RCC 7860 (cell line): Measurements from ENCODE around the gene TTC7B.
A peak's percentile ranks its signal among the peaks of the same experiment; 100 is the strongest.

Source experiments
- DNase-seq: peaks from one replicate; pipeline ENCODE4 v3.0.0-alpha.2; 2015; ENCODE audit warnings: low spot score
- FAIRE-seq: peaks from 2 replicates; lab custom pipeline; 2012; peaks lifted over from hg19 to GRCh38; lab: Jason Lieb, UNC

The TTC7B gene

GRCh38 chr14:90805662-90806540 is 10.3 kb downstream of the TTC7B start:
- DNase-seq (no peak), FAIRE-seq (no peak)

GRCh38 chr14:90805084-90805391 is 11.2 kb downstream of the TTC7B start:
- no peak for FAIRE-seq
- DNase-seq: no peak

DNA sequence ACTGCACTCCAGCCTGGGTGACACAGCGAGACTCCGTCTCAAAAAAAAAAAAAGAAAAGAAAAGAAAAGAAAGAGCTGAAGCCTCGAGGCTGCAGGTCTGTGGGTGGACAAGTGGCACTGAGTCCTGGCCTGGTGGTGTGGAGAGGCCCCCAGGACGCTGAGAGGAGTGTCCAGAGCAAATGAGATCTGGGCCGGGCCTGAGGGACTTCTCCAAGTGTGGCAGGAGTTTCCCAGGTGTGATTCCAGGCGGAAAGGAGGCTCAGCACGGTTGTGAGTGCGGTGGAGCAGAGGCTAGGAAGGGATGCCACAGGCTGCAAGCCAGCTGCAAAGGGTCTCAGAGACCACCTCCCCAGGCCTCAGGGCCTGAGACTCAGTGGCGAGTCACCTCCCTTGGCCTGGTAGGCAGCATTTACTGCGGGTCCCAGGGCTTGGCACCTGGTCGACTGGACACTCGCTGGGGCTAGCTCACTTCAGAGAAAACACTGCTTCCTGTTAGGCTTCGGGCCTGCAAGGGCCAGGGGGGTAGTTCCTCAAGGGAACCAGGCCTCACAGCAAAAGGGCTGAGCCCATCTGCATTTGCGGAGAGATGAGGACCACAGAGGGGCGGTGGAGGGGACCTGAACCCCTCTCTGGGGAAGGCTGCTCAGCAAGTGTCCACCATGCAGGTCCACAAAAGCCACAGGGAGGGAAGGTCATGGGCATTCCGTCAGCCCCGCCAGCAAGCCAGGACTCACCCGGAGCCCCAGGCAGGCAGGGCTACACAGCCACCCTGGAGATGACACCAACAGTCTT is 11.7 kb downstream of the TTC7B start:
- no peak for DNase-seq
- no peak for FAIRE-seq

DNA sequence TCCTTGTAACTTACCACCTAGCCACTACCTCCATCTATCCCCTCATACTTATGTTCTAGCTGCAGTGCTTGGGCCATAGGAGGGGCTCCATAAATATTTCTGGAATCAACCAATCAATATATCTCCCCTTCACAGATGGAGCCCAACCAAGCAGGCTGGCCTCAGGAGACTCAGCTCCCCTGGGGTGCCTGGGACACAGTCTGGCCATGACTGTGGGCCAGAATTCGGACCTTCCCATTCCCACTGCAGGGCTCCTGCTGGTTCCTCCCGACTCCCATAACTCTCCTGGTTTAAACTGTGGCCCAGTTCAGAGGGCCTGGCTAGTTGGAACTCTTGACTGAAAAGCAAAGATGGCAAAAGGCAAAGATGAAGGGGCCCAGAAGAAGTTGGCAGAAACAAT is 13.0 kb downstream of the TTC7B start:
- no peak for DNase-seq

GRCh38 chr14:90799420-90799819 is 16.8 kb downstream of the TTC7B start:
- FAIRE-seq: no peak

More for the DNA sequence above, 13.0 kb downstream of the TTC7B start:
- no peak for FAIRE-seq

GRCh38 chr14:90797919-90798318 is 18.3 kb downstream of the TTC7B start:
- DNase-seq (no peak), FAIRE-seq (no peak)

More at GRCh38 chr14:90799420-90799819, 16.8 kb downstream of the TTC7B start:
- no peak for DNase-seq

DNA sequence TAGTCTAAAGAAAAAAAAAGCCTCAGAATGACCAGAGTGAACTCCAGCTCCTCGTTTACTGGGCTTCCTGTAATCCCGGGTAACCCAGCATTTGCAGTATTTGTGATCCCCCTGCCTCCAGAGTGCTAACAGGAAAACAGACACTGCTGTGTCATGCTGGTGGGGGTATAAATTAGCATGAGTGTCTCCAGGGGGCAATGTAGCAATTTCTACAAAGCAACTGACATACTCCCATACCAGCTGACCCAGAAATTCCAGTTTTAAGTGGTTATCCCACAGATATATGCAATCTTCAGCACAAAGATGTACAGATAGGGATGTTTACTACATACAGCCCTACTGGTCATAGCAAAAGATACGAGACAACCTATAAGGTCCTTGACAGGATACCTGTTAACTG is 18.8 kb downstream of the TTC7B start:
- no peak for FAIRE-seq
- DNase-seq: no peak

GRCh38 chr14:90796329-90796728 is 19.9 kb downstream of the TTC7B start:
- no peak for FAIRE-seq
- peak; percentile 20 for DNase-seq

DNA sequence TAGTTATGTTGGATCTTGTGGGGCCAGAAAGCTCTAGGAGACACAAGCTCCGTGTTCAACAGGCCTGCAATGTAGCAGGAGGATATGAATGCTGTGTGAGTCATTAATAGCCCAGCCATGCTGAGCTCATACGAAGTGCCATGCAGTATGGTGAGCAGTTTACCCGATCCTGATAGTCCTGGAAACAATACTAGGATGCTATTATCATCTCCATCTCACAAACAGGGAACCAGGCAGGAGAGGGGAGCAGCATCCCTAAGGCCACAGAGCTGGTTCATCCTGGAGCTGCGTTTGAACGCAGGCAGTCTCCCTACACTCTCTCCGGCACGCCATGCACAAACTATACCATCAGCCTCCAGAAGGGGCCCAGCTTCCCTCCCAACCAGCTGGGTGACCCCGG is 20.5 kb downstream of the TTC7B start:
- DNase-seq: peak; percentile 60
- peak; percentile 80 for FAIRE-seq

DNA sequence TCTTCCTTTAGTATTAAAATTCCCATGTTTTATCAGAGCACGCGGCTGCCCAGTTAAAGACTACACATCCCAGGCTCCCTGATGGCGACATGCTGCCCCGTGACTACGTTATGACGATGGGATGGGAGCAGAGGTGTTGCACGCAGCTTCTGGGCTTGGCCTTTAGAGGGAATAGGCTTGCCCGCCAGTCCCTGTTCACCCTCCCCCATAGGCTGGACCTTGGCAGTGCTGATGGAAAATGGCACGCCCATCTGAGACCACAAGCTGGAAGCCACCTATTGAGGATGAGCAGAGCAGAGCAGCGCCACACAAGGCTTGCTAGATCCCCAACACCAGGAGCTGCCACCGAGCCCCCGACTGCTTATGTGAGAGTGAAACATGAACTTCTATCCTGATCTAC is 24.7 kb downstream of the TTC7B start:
- FAIRE-seq (no peak), DNase-seq (no peak)

GRCh38 chr14:90788031-90788430 is 28.2 kb downstream of the TTC7B start:
- FAIRE-seq: no peak
- no peak for DNase-seq

GRCh38 chr14:90785876-90786450 is 30.3 kb downstream of the TTC7B start:
- no peak for DNase-seq
- FAIRE-seq: no peak

DNA sequence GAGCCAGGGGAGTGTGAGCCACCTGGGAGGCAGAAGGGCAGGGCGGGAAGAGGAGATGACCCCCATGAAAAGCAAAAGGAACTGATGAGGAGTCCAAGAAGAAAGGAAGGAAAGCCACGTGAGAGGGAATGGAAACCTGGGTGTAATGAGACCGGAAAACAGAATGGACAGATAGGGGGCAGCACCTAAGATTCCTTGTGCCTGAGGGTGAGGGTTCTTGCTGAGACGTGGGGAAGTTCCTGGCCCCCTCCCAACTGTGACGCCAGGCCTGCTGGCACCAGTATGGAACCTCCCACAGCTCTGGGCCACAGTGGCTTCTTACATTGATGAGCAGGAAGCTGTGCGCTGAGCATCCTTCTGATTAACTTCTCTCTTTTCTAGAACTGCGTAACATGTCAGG is 30.8 kb downstream of the TTC7B start:
- FAIRE-seq (no peak), DNase-seq (no peak)

DNA sequence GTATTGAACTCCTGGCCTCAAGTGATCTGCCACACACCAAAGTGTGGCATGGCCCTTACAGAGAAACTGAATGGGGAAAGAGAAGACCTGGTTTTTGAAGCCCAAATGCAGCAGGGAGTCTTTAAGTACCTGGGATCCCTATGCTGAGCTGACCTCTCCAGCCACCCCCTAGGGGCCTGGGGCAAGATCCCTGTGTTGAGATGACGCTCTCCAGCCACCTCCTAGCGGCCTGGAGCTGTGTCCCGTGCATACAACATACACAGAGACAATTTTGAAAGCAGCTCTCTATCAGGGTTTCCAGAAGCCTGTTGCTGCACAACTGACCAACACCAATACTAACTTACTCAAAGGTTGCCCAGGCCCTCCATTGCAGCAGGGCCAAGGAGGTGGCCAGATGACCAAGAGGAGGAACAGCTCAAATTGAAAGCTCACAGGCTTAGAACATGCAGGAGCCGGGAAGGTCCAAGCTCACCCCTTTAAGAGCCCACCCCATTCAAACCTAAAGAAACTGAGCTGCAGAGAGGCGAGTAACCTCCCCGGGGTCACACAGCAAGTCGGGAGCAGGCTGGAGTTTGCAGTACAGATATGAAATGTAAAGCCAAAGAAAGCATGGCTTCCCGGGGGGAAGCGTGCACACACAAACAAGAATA is 31.5 kb downstream of the TTC7B start:
- DNase-seq: no peak
- no peak for FAIRE-seq

DNA sequence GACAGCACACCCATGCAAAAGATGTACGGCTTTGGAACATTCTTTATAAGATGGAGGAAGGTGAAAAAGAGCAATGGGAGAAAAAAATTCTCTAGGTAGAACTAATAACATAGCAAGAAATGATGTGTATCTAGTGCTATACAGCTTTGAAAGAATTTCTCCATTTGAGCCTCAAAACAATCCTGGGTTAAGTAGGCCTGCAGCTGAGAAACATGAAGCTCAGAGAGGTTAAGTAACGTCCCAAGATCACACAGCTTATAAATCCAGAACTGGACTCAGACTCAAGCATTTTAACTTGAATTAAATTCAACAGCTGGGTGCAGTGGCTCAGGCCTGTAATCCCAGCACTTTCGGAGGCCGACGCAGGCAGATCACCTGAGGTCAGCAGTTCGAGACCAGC is 32.9 kb downstream of the TTC7B start:
- DNase-seq (no peak), FAIRE-seq (no peak)

GRCh38 chr14:90782892-90783291 is 33.3 kb downstream of the TTC7B start:
- DNase-seq (no peak), FAIRE-seq (no peak)

GRCh38 chr14:90781876-90782275 is 34.4 kb downstream of the TTC7B start:
- DNase-seq: no peak
- FAIRE-seq: no peak

- FAIRE-seq: no peak
- DNase-seq: no peak
Observed at GRCh38 chr14:90781344-90781761, 34.9 kb downstream of the TTC7B start.

DNA sequence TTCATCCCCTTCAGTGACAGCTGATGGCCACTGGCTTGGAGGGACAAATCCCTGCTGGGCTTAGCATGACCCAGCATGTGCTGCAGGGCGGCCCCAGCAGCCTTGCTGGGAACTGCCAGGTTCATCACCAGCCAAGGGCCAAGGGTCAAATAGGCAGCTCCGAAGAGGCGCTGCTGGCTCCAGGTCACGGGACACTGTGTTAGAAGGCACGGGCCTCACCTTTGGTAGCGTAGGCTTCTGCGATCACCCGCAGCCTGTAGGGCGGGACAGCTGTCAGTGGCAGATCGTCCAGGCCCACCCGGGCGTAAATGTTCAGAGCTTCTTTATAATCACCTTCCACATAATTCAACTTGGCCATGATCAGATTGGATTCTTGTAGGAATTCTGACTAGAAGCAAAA is 35.7 kb downstream of the TTC7B start:
- DNase-seq (no peak), FAIRE-seq (no peak)

- FAIRE-seq (no peak), DNase-seq (no peak)
Observed at GRCh38 chr14:90778571-90779255, 37.5 kb downstream of the TTC7B start.
